ENCODE results near the gene TSHZ2. TPM values are rescaled to one million over a fixed set of nuclear protein-coding genes. Genes with fewer than 3 reads are reported as not detected.
A peak's percentile ranks its signal among the peaks of the same experiment; 100 is the strongest.
"Not testable (repeated sequence)": the region's sequence is repeated elsewhere in the genome, so short reads cannot be mapped to it uniquely, and the experiment has no call there.

Gene TSHZ2
- total and polyA plus RNA-seq, 12 donors = 1.5 to 6.2 (median 4.5) TPM

DNA sequence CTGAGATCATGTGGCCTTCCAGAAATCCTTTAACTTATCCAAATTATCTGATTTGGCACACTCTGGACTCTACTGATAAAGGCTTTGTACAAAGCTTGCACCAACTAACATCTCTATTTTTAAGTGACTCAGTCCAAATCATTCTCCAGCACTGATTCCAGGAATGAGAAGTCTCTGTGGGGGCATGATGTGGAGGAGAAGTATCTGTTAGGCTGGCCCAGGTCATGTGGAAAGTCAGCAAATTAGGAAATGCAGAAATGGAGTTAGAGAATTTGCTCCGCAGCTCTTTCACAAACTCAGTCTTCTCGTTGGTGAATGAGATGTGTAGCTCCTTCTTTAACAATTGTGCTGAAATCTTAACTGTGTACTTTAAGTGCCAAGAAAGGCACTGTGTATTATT is 455.8 kb downstream of the TSHZ2 start:
- ATAC-seq (no peak), DNase-seq (no peak)
- Histone ChIP-seq H3K4me3 (no peak overlapping the region), H3K9me3 (peaks cover 0 to 11% (median 0%) of the 10 kb centered on the region in 11 donors), H3K27ac (no peak overlapping the region), H3K4me1 (peaks cover 0 to 7% (median 0%) of the 10 kb centered on the region in 9 donors), H3K36me3 (no peaks in the 10 kb centered on the region), H3K27me3 (no peaks in the 10 kb centered on the region)
- WGBS, 2 donors = 92 to 95% methylated on average over 2 of the region's 2 CpGs
- intact Hi-C loops (cut with DNase I) = no loop called here
- TF ChIP-seq, protein P1, sequence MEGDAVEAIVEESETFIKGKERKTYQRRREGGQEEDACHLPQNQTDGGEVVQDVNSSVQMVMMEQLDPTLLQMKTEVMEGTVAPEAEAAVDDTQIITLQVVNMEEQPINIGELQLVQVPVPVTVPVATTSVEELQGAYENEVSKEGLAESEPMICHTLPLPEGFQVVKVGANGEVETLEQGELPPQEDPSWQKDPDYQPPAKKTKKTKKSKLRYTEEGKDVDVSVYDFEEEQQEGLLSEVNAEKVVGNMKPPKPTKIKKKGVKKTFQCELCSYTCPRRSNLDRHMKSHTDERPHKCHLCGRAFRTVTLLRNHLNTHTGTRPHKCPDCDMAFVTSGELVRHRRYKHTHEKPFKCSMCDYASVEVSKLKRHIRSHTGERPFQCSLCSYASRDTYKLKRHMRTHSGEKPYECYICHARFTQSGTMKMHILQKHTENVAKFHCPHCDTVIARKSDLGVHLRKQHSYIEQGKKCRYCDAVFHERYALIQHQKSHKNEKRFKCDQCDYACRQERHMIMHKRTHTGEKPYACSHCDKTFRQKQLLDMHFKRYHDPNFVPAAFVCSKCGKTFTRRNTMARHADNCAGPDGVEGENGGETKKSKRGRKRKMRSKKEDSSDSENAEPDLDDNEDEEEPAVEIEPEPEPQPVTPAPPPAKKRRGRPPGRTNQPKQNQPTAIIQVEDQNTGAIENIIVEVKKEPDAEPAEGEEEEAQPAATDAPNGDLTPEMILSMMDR (IDR thresholded peaks at IDR 0.05) = no peak

DNA sequence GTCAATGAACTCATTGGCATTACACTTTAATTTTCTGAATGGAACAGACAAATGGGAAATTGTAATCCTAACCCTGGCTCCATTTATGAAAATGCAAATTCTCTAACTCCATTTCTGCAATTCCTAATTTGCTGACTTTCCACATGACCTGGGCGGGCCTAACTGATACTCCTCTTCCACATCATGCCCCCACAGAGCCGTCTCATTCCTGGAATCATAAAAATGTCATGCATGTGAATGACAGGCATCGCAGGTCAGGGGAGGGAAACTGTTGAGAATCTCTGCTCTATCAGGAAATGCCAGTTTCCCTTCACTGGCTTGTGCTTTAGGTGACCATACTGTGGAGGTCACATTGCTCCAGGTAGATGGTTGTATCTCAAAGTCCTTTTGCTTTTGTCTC is 456.4 kb downstream of the TSHZ2 start:
- intact Hi-C loops (cut with DNase I) = no loop called here
- TF ChIP-seq, protein P1 (IDR thresholded peaks at IDR 0.05) = no peak
- DNase-seq (no peak), ATAC-seq (no peak)
- 79 to 84% methylated on average over 3 of the region's 3 CpGs for WGBS, 2 donors
- Histone ChIP-seq H3K4me1 (peaks cover 0 to 7% (median 0%) of the 10 kb centered on the region in 9 donors), H3K27me3 (no peaks in the 10 kb centered on the region), H3K36me3 (no peaks in the 10 kb centered on the region), H3K9me3 (peaks cover 0 to 12% (median 0%) of the 10 kb centered on the region in 11 donors), H3K27ac (no peak overlapping the region), H3K4me3 (no peak overlapping the region)

DNA sequence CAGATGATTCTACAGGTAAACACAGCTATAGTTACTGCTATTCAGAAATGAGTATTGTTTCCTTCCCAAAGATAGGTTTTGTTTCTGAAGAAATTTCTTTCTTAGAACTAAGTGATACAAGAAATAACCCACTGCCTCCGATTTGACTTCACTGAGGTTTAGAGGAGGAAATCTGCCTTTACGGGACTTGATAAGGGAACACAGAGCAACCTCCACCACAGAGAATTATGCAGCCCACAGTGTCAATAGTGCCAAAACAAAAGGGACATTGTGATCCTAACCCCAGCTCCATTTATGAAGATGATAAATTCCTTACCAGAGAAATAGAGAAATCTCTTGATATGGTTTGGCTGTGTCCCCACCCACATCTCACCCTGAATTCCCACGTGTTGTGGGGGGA is 456.8 kb downstream of the TSHZ2 start:
- intact Hi-C loops (cut with DNase I) = no loop called here
- no peaks in the 10 kb centered on the region for H3K36me3 ChIP-seq
- DNase-seq (no peak), ATAC-seq (no peak)
- H3K27me3 ChIP-seq = no peaks in the 10 kb centered on the region
- H3K27ac ChIP-seq = no peak overlapping the region
- H3K4me3 ChIP-seq = no peak overlapping the region
- TF ChIP-seq, protein P1 (IDR thresholded peaks at IDR 0.05) = no peak
- peaks cover 0 to 12% (median 0%) of the 10 kb centered on the region in 11 donors for H3K9me3 ChIP-seq
- H3K4me1 ChIP-seq = peaks cover 0 to 7% (median 0%) of the 10 kb centered on the region in 9 donors
- 67 to 68% methylated on average over 3 of the region's 3 CpGs for WGBS, 2 donors

DNA sequence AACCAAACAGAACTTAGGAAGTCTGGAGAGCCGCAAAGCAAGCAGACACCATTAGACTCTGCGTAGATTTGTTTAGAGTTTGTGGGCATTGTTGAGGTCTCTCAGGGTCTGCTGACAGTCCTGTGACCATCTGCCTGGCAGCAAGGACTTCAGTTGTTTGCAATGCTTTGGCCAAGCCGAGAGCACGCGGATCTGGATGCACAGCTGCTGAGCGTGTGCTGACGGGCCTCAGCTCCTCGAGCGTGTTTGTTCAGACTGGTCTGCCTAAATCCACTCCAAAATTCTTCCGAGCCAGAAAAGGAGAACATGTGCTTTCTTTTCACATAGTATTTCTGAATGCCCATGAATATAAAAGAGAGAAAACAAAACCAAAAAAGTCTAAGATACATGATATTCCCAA is 462.5 kb downstream of the TSHZ2 start:
- ATAC-seq = peak in 4 of 8 donors; percentile 31 to 73 (median 47)
- Histone ChIP-seq H3K27me3 (no peaks in the 10 kb centered on the region), H3K4me1 (no peaks in the 10 kb centered on the region), H3K9me3 (peaks cover 0 to 12% (median 0%) of the 10 kb centered on the region in 11 donors), H3K4me3 (no peak overlapping the region), H3K36me3 (no peaks in the 10 kb centered on the region), H3K27ac (peak overlapping the region in 2 of 10 donors; percentile 1 to 7)
- TF ChIP-seq, protein P1 (IDR thresholded peaks at IDR 0.05) = no peak
- no peak for DNase-seq
- intact Hi-C loops (cut with DNase I) = no loop called here
- WGBS, 2 donors = 65 to 83% methylated on average over 10 of the region's 10 CpGs

- intact Hi-C loops (cut with DNase I); ATAC-seq; H3K27me3 ChIP-seq: not testable (repeated sequence)
Measured at GRCh38 chr20:53436927-53437326, 464.8 kb downstream of the TSHZ2 start.

More at GRCh38 chr20:53436927-53437326, 464.8 kb downstream of the TSHZ2 start:
- not testable (repeated sequence) for DNase-seq, H3K27ac ChIP-seq, H3K4me3 ChIP-seq, H3K4me1 ChIP-seq, H3K36me3 ChIP-seq
- peaks cover 0 to 11% (median 0%) of the 10 kb centered on the region in 11 donors for H3K9me3 ChIP-seq
- 94 to 95% methylated on average over 4 of the region's 4 CpGs for WGBS, 2 donors

Measured in heart right ventricle (tissue), 16 donors.